ENCODE data around the gene SLC22A2.

Gene SLC22A2

GRCh38 chr6:160284575-160284974, 26.0 kb upstream of the SLC22A2 start:
- H3K36me3 ChIP-seq (ENCODE audit: insufficient read depth, low read depth, low read length), result no peaks in the 10 kb centered on the region

GRCh38 chr6:160282444-160282843, 23.8 kb upstream of the SLC22A2 start:
- H3K9me3 ChIP-seq (ENCODE audit: insufficient read depth, low read depth, low read length), result no peaks in the 10 kb centered on the region
- H3K27ac ChIP-seq (ENCODE audit: low read length), result no peak overlapping the region
- no peak overlapping the region for H3K9ac ChIP-seq (ENCODE audit: low read depth, low read length)
- peaks cover 4% of the 10 kb centered on the region; the same call in 1 of the 2 replicates for H3K4me1 ChIP-seq (ENCODE audit: insufficient read depth, low read length)
- H3K36me3 ChIP-seq (ENCODE audit: insufficient read depth, low read depth, low read length), result no peaks in the 10 kb centered on the region
- no peaks in the 10 kb centered on the region for H3K27me3 ChIP-seq (ENCODE audit: insufficient read depth, low read length)
- no peak overlapping the region for H3K4me3 ChIP-seq (ENCODE audit: low read length)

More at GRCh38 chr6:160284575-160284974, 26.0 kb upstream of the SLC22A2 start:
- no peak overlapping the region for H3K27ac ChIP-seq (ENCODE audit: low read length)
- H3K4me1 ChIP-seq (ENCODE audit: insufficient read depth, low read length), result no peaks in the 10 kb centered on the region; the same call in 1 of the 2 replicates
- H3K4me3 ChIP-seq (ENCODE audit: low read length), result no peak overlapping the region
- H3K9ac ChIP-seq (ENCODE audit: low read depth, low read length), result no peak overlapping the region
- H3K9me3 ChIP-seq (ENCODE audit: insufficient read depth, low read depth, low read length), result no peaks in the 10 kb centered on the region
- H3K27me3 ChIP-seq (ENCODE audit: insufficient read depth, low read length), result no peaks in the 10 kb centered on the region

GRCh38 chr6:160279850-160280249, 21.2 kb upstream of the SLC22A2 start:
- H3K9ac ChIP-seq (ENCODE audit: low read depth, low read length), result no peak overlapping the region
- H3K4me1 ChIP-seq (ENCODE audit: insufficient read depth, low read length), result peaks cover 4% of the 10 kb centered on the region; the same call in 1 of the 2 replicates
- no peaks in the 10 kb centered on the region for H3K9me3 ChIP-seq (ENCODE audit: insufficient read depth, low read depth, low read length)
- no peak overlapping the region for H3K4me3 ChIP-seq (ENCODE audit: low read length)
- H3K27me3 ChIP-seq (ENCODE audit: insufficient read depth, low read length), result no peaks in the 10 kb centered on the region
- H3K36me3 ChIP-seq (ENCODE audit: insufficient read depth, low read depth, low read length), result no peaks in the 10 kb centered on the region
- no peak overlapping the region for H3K27ac ChIP-seq (ENCODE audit: low read length)

- no peaks in the 10 kb centered on the region for H3K9me3 ChIP-seq (ENCODE audit: insufficient read depth, low read depth, low read length)
- no peak overlapping the region for H3K4me3 ChIP-seq (ENCODE audit: low read length)
- H3K27me3 ChIP-seq (ENCODE audit: insufficient read depth, low read length), result no peaks in the 10 kb centered on the region
- no peak overlapping the region for H3K27ac ChIP-seq (ENCODE audit: low read length)
- no peaks in the 10 kb centered on the region for H3K36me3 ChIP-seq (ENCODE audit: insufficient read depth, low read depth, low read length)
- H3K9ac ChIP-seq (ENCODE audit: low read depth, low read length), result no peak overlapping the region
- H3K4me1 ChIP-seq (ENCODE audit: insufficient read depth, low read length), result peaks cover 4% of the 10 kb centered on the region; the same call in 1 of the 2 replicates
Measured at GRCh38 chr6:160278786-160279310, 20.2 kb upstream of the SLC22A2 start.

- H3K36me3 ChIP-seq (ENCODE audit: insufficient read depth, low read depth, low read length), result no peaks in the 10 kb centered on the region
- H3K9me3 ChIP-seq (ENCODE audit: insufficient read depth, low read depth, low read length), result no peaks in the 10 kb centered on the region
- no peak overlapping the region for H3K4me3 ChIP-seq (ENCODE audit: low read length)
- no peak overlapping the region for H3K27ac ChIP-seq (ENCODE audit: low read length)
- H3K9ac ChIP-seq (ENCODE audit: low read depth, low read length), result no peak overlapping the region
- peaks cover 4% of the 10 kb centered on the region; the same call in 1 of the 2 replicates for H3K4me1 ChIP-seq (ENCODE audit: insufficient read depth, low read length)
- H3K27me3 ChIP-seq (ENCODE audit: insufficient read depth, low read length), result no peaks in the 10 kb centered on the region
Measured at GRCh38 chr6:160278311-160278710, 19.7 kb upstream of the SLC22A2 start.

- no peaks in the 10 kb centered on the region for H3K27me3 ChIP-seq (ENCODE audit: insufficient read depth, low read length)
- no peaks in the 10 kb centered on the region for H3K36me3 ChIP-seq (ENCODE audit: insufficient read depth, low read depth, low read length)
Measured at GRCh38 chr6:160277546-160277945, 18.9 kb upstream of the SLC22A2 start.

GRCh38 chr6:160277144-160277543, 18.5 kb upstream of the SLC22A2 start:
- H3K27me3 ChIP-seq (ENCODE audit: insufficient read depth, low read length), result no peaks in the 10 kb centered on the region
- H3K4me3 ChIP-seq (ENCODE audit: low read length), result no peak overlapping the region
- no peaks in the 10 kb centered on the region for H3K36me3 ChIP-seq (ENCODE audit: insufficient read depth, low read depth, low read length)

More at GRCh38 chr6:160277546-160277945, 18.9 kb upstream of the SLC22A2 start:
- H3K9me3 ChIP-seq (ENCODE audit: insufficient read depth, low read depth, low read length), result no peaks in the 10 kb centered on the region
- peaks cover 4% of the 10 kb centered on the region; the same call in 1 of the 2 replicates for H3K4me1 ChIP-seq (ENCODE audit: insufficient read depth, low read length)
- H3K27ac ChIP-seq (ENCODE audit: low read length), result no peak overlapping the region
- H3K9ac ChIP-seq (ENCODE audit: low read depth, low read length), result no peak overlapping the region
- no peak overlapping the region for H3K4me3 ChIP-seq (ENCODE audit: low read length)

GRCh38 chr6:160276126-160276525, 17.5 kb upstream of the SLC22A2 start:
- Histone ChIP-seq H3K9me3 (ENCODE audit: insufficient read depth, low read depth, low read length) (no peaks in the 10 kb centered on the region), H3K27ac (ENCODE audit: low read length) (no peak overlapping the region), H3K36me3 (ENCODE audit: insufficient read depth, low read depth, low read length) (no peaks in the 10 kb centered on the region), H3K4me1 (ENCODE audit: insufficient read depth, low read length) (peaks cover 4% of the 10 kb centered on the region; the same call in 1 of the 2 replicates), H3K9ac (ENCODE audit: low read depth, low read length) (no peak overlapping the region), H3K4me3 (ENCODE audit: low read length) (no peak overlapping the region), H3K27me3 (ENCODE audit: insufficient read depth, low read length) (no peaks in the 10 kb centered on the region)

More at GRCh38 chr6:160277144-160277543, 18.5 kb upstream of the SLC22A2 start:
- no peak overlapping the region for H3K27ac ChIP-seq (ENCODE audit: low read length)
- H3K9me3 ChIP-seq (ENCODE audit: insufficient read depth, low read depth, low read length), result no peaks in the 10 kb centered on the region
- H3K9ac ChIP-seq (ENCODE audit: low read depth, low read length), result no peak overlapping the region
- peaks cover 4% of the 10 kb centered on the region; the same call in 1 of the 2 replicates for H3K4me1 ChIP-seq (ENCODE audit: insufficient read depth, low read length)

GRCh38 chr6:160275511-160276003, 16.9 kb upstream of the SLC22A2 start:
- Histone ChIP-seq H3K9ac (ENCODE audit: low read depth, low read length) (no peak overlapping the region), H3K36me3 (ENCODE audit: insufficient read depth, low read depth, low read length) (no peaks in the 10 kb centered on the region), H3K27ac (ENCODE audit: low read length) (no peak overlapping the region), H3K27me3 (ENCODE audit: insufficient read depth, low read length) (no peaks in the 10 kb centered on the region), H3K4me1 (ENCODE audit: insufficient read depth, low read length) (peaks cover 4% of the 10 kb centered on the region; the same call in 1 of the 2 replicates), H3K4me3 (ENCODE audit: low read length) (no peak overlapping the region), H3K9me3 (ENCODE audit: insufficient read depth, low read depth, low read length) (no peaks in the 10 kb centered on the region)

- peaks cover 4% of the 10 kb centered on the region; the same call in 1 of the 2 replicates for H3K4me1 ChIP-seq (ENCODE audit: insufficient read depth, low read length)
- H3K4me3 ChIP-seq (ENCODE audit: low read length), result no peak overlapping the region
- no peak overlapping the region for H3K27ac ChIP-seq (ENCODE audit: low read length)
- no peaks in the 10 kb centered on the region for H3K36me3 ChIP-seq (ENCODE audit: insufficient read depth, low read depth, low read length)
- no peaks in the 10 kb centered on the region for H3K9me3 ChIP-seq (ENCODE audit: insufficient read depth, low read depth, low read length)
- no peaks in the 10 kb centered on the region for H3K27me3 ChIP-seq (ENCODE audit: insufficient read depth, low read length)
- H3K9ac ChIP-seq (ENCODE audit: low read depth, low read length), result no peak overlapping the region
Measured at GRCh38 chr6:160274871-160275510, 16.4 kb upstream of the SLC22A2 start.

- Histone ChIP-seq H3K4me1 (ENCODE audit: insufficient read depth, low read length) (no peaks in the 10 kb centered on the region), H3K9ac (ENCODE audit: low read depth, low read length) (no peak overlapping the region), H3K27me3 (ENCODE audit: insufficient read depth, low read length) (no peaks in the 10 kb centered on the region), H3K9me3 (ENCODE audit: insufficient read depth, low read depth, low read length) (no peaks in the 10 kb centered on the region), H3K36me3 (ENCODE audit: insufficient read depth, low read depth, low read length) (no peaks in the 10 kb centered on the region), H3K4me3 (ENCODE audit: low read length) (no peak overlapping the region), H3K27ac (ENCODE audit: low read length) (no peak overlapping the region)
Measured at GRCh38 chr6:160273750-160274149, 15.1 kb upstream of the SLC22A2 start.

GRCh38 chr6:160273196-160273595, 14.6 kb upstream of the SLC22A2 start:
- Histone ChIP-seq H3K27ac (ENCODE audit: low read length) (no peak overlapping the region), H3K9me3 (ENCODE audit: insufficient read depth, low read depth, low read length) (no peaks in the 10 kb centered on the region), H3K4me1 (ENCODE audit: insufficient read depth, low read length) (no peaks in the 10 kb centered on the region), H3K36me3 (ENCODE audit: insufficient read depth, low read depth, low read length) (no peaks in the 10 kb centered on the region), H3K4me3 (ENCODE audit: low read length) (no peak overlapping the region), H3K9ac (ENCODE audit: low read depth, low read length) (no peak overlapping the region), H3K27me3 (ENCODE audit: insufficient read depth, low read length) (no peaks in the 10 kb centered on the region)

Measured in iPS-20b (cell line).